ENCODE data around the gene HLA-B. TPM values are rescaled to one million over a fixed set of nuclear protein-coding genes. Genes with fewer than 3 reads are reported as not detected.

The HLA-B gene
- total and polyA plus RNA-seq, 2 of the 8 experiments (the other 6 are each of a cell fraction or from before 2014, with no cell fraction given), result 154 to 233 TPM

GRCh38 chr6:31359581-31359980 is 2.6 kb upstream of the HLA-B start:
- no peak for DNase-seq (ENCODE audit: low read depth in 1 of 2, low spot score in 2 of 2)
- no peak overlapping the region for H4K91ac ChIP-seq (replicated peaks; ENCODE audit: insufficient read length, low read length)
- no peak overlapping the region for H3K4me3 ChIP-seq (ENCODE audit: extremely low read depth in 1 of 4, insufficient read depth in 2 of 4, low read depth in 3 of 4, low read length in 4 of 4)
- H3K23me2 ChIP-seq (ENCODE audit: low read depth, low read length), result peaks cover 4% of the 10 kb centered on the region; the same call in 1 of the 2 replicates
- no peaks in the 10 kb centered on the region for H3K9me3 ChIP-seq (ENCODE audit: insufficient read depth in 2 of 2, low read depth in 1 of 2, low read length in 1 of 2)
- H3K23ac ChIP-seq (ENCODE audit: insufficient read length), result no peak overlapping the region
- no peak overlapping the region for H2BK20ac ChIP-seq (ENCODE audit: low read length)
- no peak overlapping the region for H3K4me2 ChIP-seq (ENCODE audit: insufficient read depth in 1 of 2, low read depth in 2 of 2, low read length in 2 of 2)
- no peak overlapping the region for H2BK12ac ChIP-seq (ENCODE audit: low read depth, low read length)
- CTCF ChIA-PET (ENCODE audit: partially characterized antibody), result no interaction called here
- 0 out of 8 replicates have a peak, but pooled peaks cover 0 to 5% (median 0%) of the 10 kb centered on the region in 4 experiments for H3K36me3 ChIP-seq (ENCODE audit: control insufficient read depth in 2 of 4, insufficient read depth in 4 of 4, low read length in 3 of 4)
- no peak overlapping the region for H2BK120ac ChIP-seq (replicated peaks; ENCODE audit: low read depth, low read length)
- H3K56ac ChIP-seq (replicated peaks; ENCODE audit: insufficient read length, low read depth, low read length), result no peak overlapping the region
- WGBS, 2 experiments (ENCODE audit: extremely low coverage in 1 of 2, insufficient coverage in 1 of 2, insufficient read length in 1 of 2, insufficient replicate concordance in 2 of 2, low coverage in 1 of 2, low lambda C conversion rate in 2 of 2, missing lambda C conversion rate in 1 of 2), result 86% methylated on average over 1 of the region's 1 CpG; no CpG with 5 or more reads in 1 of the 2 experiments
- no peak overlapping the region for H4K8ac ChIP-seq (ENCODE audit: extremely low read depth, insufficient read depth, low read length)
- H3K18ac ChIP-seq (ENCODE audit: extremely low read depth, low read length), result no peak overlapping the region
- no peak overlapping the region for H3K27ac ChIP-seq (ENCODE audit: low read depth, low read length)
- H3K4me1 ChIP-seq (replicated peaks in 1 of 4; ENCODE audit: control insufficient read depth in 3 of 4, insufficient read depth in 4 of 4, low read length in 3 of 4), result no peaks in the 10 kb centered on the region
- no peak overlapping the region for H4K5ac ChIP-seq (ENCODE audit: insufficient read length, low read depth, low read length)
- TF ChIP-seq NRF1 (IDR thresholded peaks at IDR 0.05; ENCODE audit: low read depth, low read length) (no peak), GABPA (IDR thresholded peaks at IDR 0.05; ENCODE audit: borderline replicate concordance, insufficient read depth, low read length) (no peak), RAD21 (IDR thresholded peaks at IDR 0.05 in 1 of 2, conservative IDR thresholded peaks at IDR 0.05 in 1 of 2; ENCODE audit: low read depth in 2 of 2, low read length in 2 of 2) (no peak), SUZ12 (IDR thresholded peaks at IDR 0.05; ENCODE audit: low read length) (no peak), CBX8 (IDR thresholded peaks at IDR 0.05; ENCODE audit: borderline replicate concordance, low read depth, low read length) (no peak), EZH2 (IDR thresholded peaks at IDR 0.05; ENCODE audit: low read depth, low read length, severe bottlenecking) (no peak), ATF2 (IDR thresholded peaks at IDR 0.05; ENCODE audit: low read length) (no peak), EP300 (IDR thresholded peaks at IDR 0.05; ENCODE audit: borderline replicate concordance in 1 of 2, low read depth in 2 of 2, low read length in 2 of 2) (no peak), GTF2F1 (IDR thresholded peaks at IDR 0.05; ENCODE audit: borderline replicate concordance, low read depth, low read length) (no peak), POU5F1 (IDR thresholded peaks at IDR 0.05; ENCODE audit: low read depth, low read length) (no peak)
- H3K14ac ChIP-seq (ENCODE audit: insufficient read length), result no peak overlapping the region
- peaks cover 0 to 2% of the 10 kb centered on the region in 2 experiments for H4K20me1 ChIP-seq (replicated peaks in 1 of 2; ENCODE audit: control insufficient read depth in 1 of 2, insufficient read depth in 2 of 2, low read length in 2 of 2)
- no peak overlapping the region for H2AFZ ChIP-seq (ENCODE audit: low read length)
- POLR2A ChIA-PET (ENCODE audit: partially characterized antibody), result no interaction called here
- FAIRE-seq, result no peak
- H2BK15ac ChIP-seq (ENCODE audit: low read length), result no peak overlapping the region
- H3K79me1 ChIP-seq (ENCODE audit: low read depth, low read length), result no peaks in the 10 kb centered on the region
- no peak overlapping the region for H3K4ac ChIP-seq (replicated peaks; ENCODE audit: insufficient read length, low read depth, low read length)
- no peak overlapping the region for H2AK5ac ChIP-seq (ENCODE audit: low read depth, low read length)
- H2BK5ac ChIP-seq (ENCODE audit: low read depth, low read length), result no peak overlapping the region
- H3K9ac ChIP-seq (replicated peaks in 1 of 4; ENCODE audit: extremely low read depth in 1 of 4, low read depth in 3 of 4, low read length in 3 of 4), result no peak overlapping the region
- H3K27me3 ChIP-seq (replicated peaks in 1 of 4; ENCODE audit: control insufficient read depth in 3 of 4, extremely low read depth in 1 of 4, insufficient read depth in 3 of 4, low read length in 3 of 4), result peaks cover 3 to 25% (median 15%) of the 10 kb centered on the region in 4 experiments
- H3K79me2 ChIP-seq (ENCODE audit: control insufficient read depth in 1 of 2, insufficient read depth in 2 of 2, low read length in 2 of 2), result no peaks in the 10 kb centered on the region
